H1 (cell line): Measurements from ENCODE around the gene PAX3. TPM values are rescaled to one million over a fixed set of nuclear protein-coding genes. Genes with fewer than 3 reads are reported as not detected.

Experiments
- CTCF ChIA-PET: fragments of 300-600 bp; sonication (Branson Sonifier 250); formaldehyde crosslinking; loops from one replicate; lab custom pipeline; 2021; ENCODE audit not compliant: partially characterized antibody; lab: Charles Lee
- POLR2A ChIA-PET: fragments of 300-600 bp; sonication (Branson Sonifier 250); formaldehyde crosslinking; loops from one replicate; lab custom pipeline; 2021; ENCODE audit warnings: inconsistent platforms; ENCODE audit not compliant: partially characterized antibody; lab: Charles Lee
- DNase-seq, 2 experiments: peaks; one replicate each; pipeline versions ENCODE4 v3.0.0 to v3.0.0-alpha.2; 2010 to 2022; ENCODE audit warnings: low spot score in 2 of 2, low read depth in 1 of 2, mixed read lengths in 1 of 2
- FAIRE-seq: peaks from 2 replicates; lab custom pipeline; 2011; peaks lifted over from hg19 to GRCh38; lab: Jason Lieb, UNC
- H2AFZ ChIP-seq: 2 replicates; pipeline ENCODE4 v1.8.1; 2012; ENCODE audit warnings: low read length, inconsistent platforms
- H2AK5ac ChIP-seq: 2 replicates; pipeline ENCODE4 v1.6.1; 2013; ENCODE audit warnings: low read depth, low read length
- H2BK120ac ChIP-seq: replicated peaks from 2 replicates; pipeline ENCODE3; 2013; ENCODE audit warnings: low read depth, low read length, inconsistent platforms
- H2BK12ac ChIP-seq: 2 replicates; pipeline ENCODE4 v1.6.1; 2013; ENCODE audit warnings: low read depth, low read length
- H2BK15ac ChIP-seq: 2 replicates; pipeline ENCODE4 v1.6.1; 2013; ENCODE audit warnings: low read length
- H2BK20ac ChIP-seq: 2 replicates; pipeline ENCODE4 v1.6.1; 2013; ENCODE audit warnings: low read length
- H2BK5ac ChIP-seq: 2 replicates; pipeline ENCODE4 v1.6.1; 2013; ENCODE audit warnings: low read depth, low read length
- H3K14ac ChIP-seq: 2 replicates; pipeline ENCODE4 v1.6.1; 2013; ENCODE audit warnings: inconsistent platforms; ENCODE audit not compliant: insufficient read length
- H3K18ac ChIP-seq: 2 replicates; pipeline ENCODE4 v1.6.1; 2013; ENCODE audit warnings: low read length; ENCODE audit errors: extremely low read depth
- H3K23ac ChIP-seq: 2 replicates; pipeline ENCODE4 v1.6.1; 2013; ENCODE audit warnings: inconsistent platforms; ENCODE audit not compliant: insufficient read length
- H3K23me2 ChIP-seq: 2 replicates; pipeline ENCODE4 v1.6.1; 2013; ENCODE audit warnings: low read depth, low read length
- H3K27ac ChIP-seq: 2 replicates; pipeline ENCODE4 v1.6.1; 2011; ENCODE audit warnings: low read depth, low read length, inconsistent platforms
- H3K27me3 ChIP-seq, 4 experiments: replicated peaks in 1 of 4; 1 replicate in 1 of 4; 2 replicates in 3 of 4; pipeline versions ENCODE4 v1.6.1 to v1.8.1; 2011 to 2013; ENCODE audit warnings: low read length in 3 of 4, mild to moderate bottlenecking in 3 of 4, inconsistent platforms in 2 of 4, mixed read lengths in 2 of 4, moderate library complexity in 1 of 4; ENCODE audit not compliant: control insufficient read depth in 3 of 4, insufficient read depth in 3 of 4; ENCODE audit errors: extremely low read depth in 1 of 4
- H3K36me3 ChIP-seq, 4 experiments: 2 replicates each; pipeline versions ENCODE4 v1.6.1 to v1.8.1; 2011 to 2013; ENCODE audit warnings: mild to moderate bottlenecking in 4 of 4, low read length in 3 of 4, moderate library complexity in 2 of 4, control low read depth in 1 of 4, inconsistent platforms in 1 of 4; ENCODE audit not compliant: insufficient read depth in 4 of 4, control insufficient read depth in 2 of 4
- H3K4ac ChIP-seq: replicated peaks from 2 replicates; pipeline ENCODE3; 2013; ENCODE audit warnings: low read length, low read depth, mixed read lengths, inconsistent platforms; ENCODE audit not compliant: insufficient read length
- H3K4me1 ChIP-seq, 4 experiments: replicated peaks in 1 of 4; 1 replicate in 1 of 4; 2 replicates in 3 of 4; pipeline versions ENCODE4 v1.6.1 to v1.8.1; 2011 to 2013; ENCODE audit warnings: low read length in 3 of 4, inconsistent platforms in 2 of 4, mixed read lengths in 1 of 4; ENCODE audit not compliant: insufficient read depth in 4 of 4, control insufficient read depth in 3 of 4
- H3K4me2 ChIP-seq, 2 experiments: 2 replicates each; pipeline versions ENCODE4 v1.6.1 to v1.8.1; 2011 to 2013; ENCODE audit warnings: low read depth in 2 of 2, low read length in 2 of 2, control low read depth in 1 of 2, inconsistent platforms in 1 of 2, mild to moderate bottlenecking in 1 of 2; ENCODE audit not compliant: insufficient read depth in 1 of 2
- H3K4me3 ChIP-seq, 4 experiments: fragments of 200-600, 300-600 bp in 1 of 4; sonication (generic), shearing (Covaris generic), sonication (Bioruptor Twin) in 1 of 4; 2 replicates each; pipeline versions ENCODE4 v1.5.1 to v1.8.1; 2011 to 2016; ENCODE audit warnings: low read length in 4 of 4, low read depth in 3 of 4, control low read depth in 2 of 4, inconsistent platforms in 2 of 4, mild to moderate bottlenecking in 2 of 4, mixed read lengths in 1 of 4, moderate library complexity in 1 of 4; ENCODE audit not compliant: insufficient read depth in 2 of 4; ENCODE audit errors: extremely low read depth in 1 of 4
- H3K56ac ChIP-seq: replicated peaks from 2 replicates; pipeline ENCODE3; 2013; ENCODE audit warnings: low read depth, mild to moderate bottlenecking, mixed read lengths, low read length, inconsistent platforms; ENCODE audit not compliant: insufficient read length
- H3K79me1 ChIP-seq: 2 replicates; pipeline ENCODE4 v1.6.1; 2013; ENCODE audit warnings: low read depth, low read length, control low read depth
- H3K79me2 ChIP-seq, 2 experiments: 2 replicates each; pipeline versions ENCODE4 v1.6.1 to v1.8.1; 2012 to 2013; ENCODE audit warnings: low read length in 2 of 2, mild to moderate bottlenecking in 2 of 2, inconsistent platforms in 1 of 2; ENCODE audit not compliant: insufficient read depth in 2 of 2, control insufficient read depth in 1 of 2
- H3K9ac ChIP-seq, 4 experiments: replicated peaks in 1 of 4; 1 replicate in 1 of 4; 2 replicates in 3 of 4; pipeline versions ENCODE4 v1.6.1 to v1.8.1; 2011 to 2013; ENCODE audit warnings: low read depth in 3 of 4, low read length in 3 of 4, control low read depth in 2 of 4, mild to moderate bottlenecking in 2 of 4, moderate library complexity in 2 of 4, inconsistent platforms in 1 of 4; ENCODE audit errors: extremely low read depth in 1 of 4
- H3K9me3 ChIP-seq, 2 experiments: 2 replicates each; pipeline versions ENCODE4 v1.6.1 to v1.8.1; 2012 to 2013; ENCODE audit warnings: mild to moderate bottlenecking in 2 of 2, moderate library complexity in 2 of 2, control low read depth in 1 of 2, inconsistent platforms in 1 of 2, low read depth in 1 of 2, low read length in 1 of 2, mixed read lengths in 1 of 2; ENCODE audit not compliant: insufficient read depth in 2 of 2
- H4K20me1 ChIP-seq, 2 experiments: replicated peaks in 1 of 2; 2 replicates each; pipeline versions ENCODE3 to v1.8.1; 2011 to 2013; ENCODE audit warnings: inconsistent platforms in 2 of 2, low read length in 2 of 2, mild to moderate bottlenecking in 1 of 2; ENCODE audit not compliant: insufficient read depth in 2 of 2, control insufficient read depth in 1 of 2
- H4K5ac ChIP-seq: 2 replicates; pipeline ENCODE4 v1.6.1; 2013; ENCODE audit warnings: low read length, low read depth, mixed read lengths, inconsistent platforms; ENCODE audit not compliant: insufficient read length
- H4K8ac ChIP-seq: 2 replicates; pipeline ENCODE4 v1.8.0; 2013; ENCODE audit warnings: mild to moderate bottlenecking, moderate library complexity, low read length, inconsistent platforms; ENCODE audit not compliant: insufficient read depth; ENCODE audit errors: extremely low read depth
- H4K91ac ChIP-seq: replicated peaks from 2 replicates; pipeline ENCODE3; 2013; ENCODE audit warnings: low read length, mixed read lengths, inconsistent platforms; ENCODE audit not compliant: insufficient read length
- CBX5 ChIP-seq: fragments of 300-800, 300-1000 bp; sonication (generic); IDR thresholded peaks from 2 replicates; pipeline ENCODE4 v1.7.1; 2016; ENCODE audit warnings: antibody characterized with exemption, low read length, low read depth
- PHF8 ChIP-seq: fragments of 200-600 bp; sonication (generic); conservative IDR thresholded peaks from 2 replicates; pipeline ENCODE4 v1.7.1; 2012; ENCODE audit warnings: low read depth, mild to moderate bottlenecking, inconsistent platforms, low read length, moderate library complexity
- RFX5 ChIP-seq: IDR thresholded peaks from 2 replicates; pipeline ENCODE4 v1.6.1; 2011; ENCODE audit warnings: low read depth, low read length, improper control_type of control experiment, borderline replicate concordance
- SAP30 ChIP-seq: fragments of 300-600 bp; sonication (generic); IDR thresholded peaks from 2 replicates; pipeline ENCODE4 v1.7.1; 2012; ENCODE audit warnings: low read length, moderate library complexity, mild to moderate bottlenecking, inconsistent platforms; ENCODE audit not compliant: insufficient read depth, insufficient replicate concordance
- SP1 ChIP-seq: IDR thresholded peaks from 2 replicates; pipeline ENCODE4 v1.6.1; 2011; ENCODE audit warnings: low read depth, low read length
- WGBS, 2 experiments: shearing (Covaris generic) in 1 of 2; methylation state at CpG; one replicate each; pipeline versions ENCODE4 v1.1.6 to v1.1.7; 2013 to 2015; ENCODE audit warnings: low lambda C conversion rate in 2 of 2, mixed read lengths in 2 of 2, inconsistent platforms in 1 of 2, low coverage in 1 of 2, missing lambda C conversion rate in 1 of 2; ENCODE audit not compliant: insufficient replicate concordance in 2 of 2, insufficient coverage in 1 of 2, insufficient read length in 1 of 2; ENCODE audit errors: extremely low coverage in 1 of 2, missing lambda C conversion rate in 1 of 2; 5-methylcytosine and 5-hydroxymethylcytosine counted together
- polyA plus RNA-seq, 7 experiments: library from polyadenylated mRNA; depleted of rRNA in 3 of 7; stranded (reverse) in 5 of 7; unstranded in 2 of 7; fragments of >200 nt in 5 of 7; fragments of 200-250 nt in 2 of 7; gene quantifications; 1 replicate in 5 of 7; 2 replicates in 1 of 7; 4 replicates in 1 of 7; pipeline versions ENCODE4 v1.2.1 to v1.2.3, GENCODE V29; 2011 to 2013; ENCODE audit warnings: missing spikeins in 2 of 7, mixed read lengths in 2 of 7
- total RNA-seq: library from RNA; stranded (reverse); fragmentation: NEBNext Ultra II Directional; extraction: Animal tissue kit (Norgen Biotek cat#: 25700); gene quantifications from 2 replicates; pipeline ENCODE4 v1.2.1, GENCODE V29; 2021
- TF ChIP-seq, protein P1 (sequence below): IDR thresholded peaks from 2 replicates; pipeline ENCODE4 v1.6.1; 2012; ENCODE audit warnings: low read length, inconsistent platforms
- TF ChIP-seq, protein P2 (sequence below): IDR thresholded peaks from 2 replicates; pipeline ENCODE4 v1.6.1; 2012; ENCODE audit warnings: inconsistent platforms
- TF ChIP-seq, protein P3 (sequence below), 3 experiments: IDR thresholded peaks; 1 replicate in 2 of 3; 2 replicates in 1 of 3; pipeline versions ENCODE4 v1.5.1 to v1.6.1; 2011; ENCODE audit warnings: low read length in 3 of 3, mild to moderate bottlenecking in 3 of 3, inconsistent platforms in 2 of 3, low read depth in 1 of 3, moderate library complexity in 1 of 3; ENCODE audit not compliant: insufficient read depth in 1 of 3; ENCODE audit errors: control extremely low read depth in 1 of 3

The PAX3 gene
- total and polyA plus RNA-seq, 2 of the 8 experiments (the other 6 are each of a cell fraction or from before 2014, with no cell fraction given) = 0.33 TPM; not detected in 1

DNA sequence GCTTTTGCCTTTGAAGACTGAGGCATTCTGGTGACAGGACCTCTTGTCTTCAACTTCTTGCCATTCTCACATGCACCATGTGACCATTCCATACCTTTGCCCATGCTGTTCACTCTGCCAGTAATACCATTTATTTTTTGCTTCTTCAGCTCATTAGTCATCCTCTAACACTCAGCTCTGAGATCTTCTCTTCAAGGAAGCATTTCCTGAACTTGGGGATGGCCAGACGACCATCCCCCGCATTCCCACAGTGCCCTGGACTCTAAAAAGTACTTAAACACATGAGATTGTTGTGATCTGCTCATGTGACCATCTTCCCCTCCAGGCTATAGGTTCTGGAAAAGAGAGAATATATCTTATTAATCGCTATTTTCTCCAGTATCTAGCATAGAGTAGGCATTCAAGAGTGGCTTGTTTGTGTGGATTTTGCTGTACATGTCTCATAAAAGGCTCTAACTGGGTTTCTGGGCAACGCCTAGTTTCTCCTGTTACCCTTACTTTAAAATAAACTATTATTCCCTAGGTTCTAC is 33.9 kb downstream of the PAX3 start:
- Histone ChIP-seq H3K4me3 (no peak overlapping the region), H3K56ac (no peak overlapping the region), H4K20me1 (no peaks in the 10 kb centered on the region), H3K18ac (no peak overlapping the region), H2AK5ac (no peak overlapping the region), H3K4me1 (peaks cover 5 to 14% (median 10%) of the 10 kb centered on the region in 4 experiments; a peak in 5 of 7 replicates), H3K4ac (no peak overlapping the region), H2BK15ac (no peak overlapping the region), H3K79me1 (no peaks in the 10 kb centered on the region), H3K23me2 (no peaks in the 10 kb centered on the region), H2BK12ac (no peak overlapping the region), H3K36me3 (no peaks in the 10 kb centered on the region), H3K23ac (no peak overlapping the region), H4K5ac (no peak overlapping the region), H2BK20ac (no peak overlapping the region), H2BK120ac (no peak overlapping the region), H3K27ac (no peak overlapping the region), H3K9me3 (no peaks in the 10 kb centered on the region), H2AFZ (no peak overlapping the region), H3K27me3 (peaks cover under 1 to 9% (median 5%) of the 10 kb centered on the region in 4 experiments; a peak in 5 of 7 replicates), H4K91ac (no peak overlapping the region), H4K8ac (no peak overlapping the region), H3K79me2 (no peaks in the 10 kb centered on the region), H2BK5ac (no peak overlapping the region), H3K9ac (no peak overlapping the region), H3K4me2 (no peak overlapping the region), H3K14ac (no peak overlapping the region)
- no peak for DNase-seq
- FAIRE-seq = no peak
- ChIA-PET CTCF (interaction anchor here (0.6 kb wide), 1 partner anchor 72 kb away, joined by 3 read pairs; no protein-coding TSS in a partner anchor), POLR2A (no interaction called here)
- 95% methylated on average over 4 of the region's 4 CpGs; no CpG with 5 or more reads in 1 of the 2 experiments for whole genome bisulfite sequencing, 2 experiments
- TF ChIP-seq, protein P1, sequence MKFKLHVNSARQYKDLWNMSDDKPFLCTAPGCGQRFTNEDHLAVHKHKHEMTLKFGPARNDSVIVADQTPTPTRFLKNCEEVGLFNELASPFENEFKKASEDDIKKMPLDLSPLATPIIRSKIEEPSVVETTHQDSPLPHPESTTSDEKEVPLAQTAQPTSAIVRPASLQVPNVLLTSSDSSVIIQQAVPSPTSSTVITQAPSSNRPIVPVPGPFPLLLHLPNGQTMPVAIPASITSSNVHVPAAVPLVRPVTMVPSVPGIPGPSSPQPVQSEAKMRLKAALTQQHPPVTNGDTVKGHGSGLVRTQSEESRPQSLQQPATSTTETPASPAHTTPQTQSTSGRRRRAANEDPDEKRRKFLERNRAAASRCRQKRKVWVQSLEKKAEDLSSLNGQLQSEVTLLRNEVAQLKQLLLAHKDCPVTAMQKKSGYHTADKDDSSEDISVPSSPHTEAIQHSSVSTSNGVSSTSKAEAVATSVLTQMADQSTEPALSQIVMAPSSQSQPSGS = no peak
- TF ChIP-seq SAP30 (no peak), PHF8 (no peak), SP1 (no peak), RFX5 (no peak), CBX5 (no peak)
- TF ChIP-seq, protein P2, sequence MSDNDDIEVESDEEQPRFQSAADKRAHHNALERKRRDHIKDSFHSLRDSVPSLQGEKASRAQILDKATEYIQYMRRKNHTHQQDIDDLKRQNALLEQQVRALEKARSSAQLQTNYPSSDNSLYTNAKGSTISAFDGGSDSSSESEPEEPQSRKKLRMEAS = no peak
- TF ChIP-seq, protein P3, sequence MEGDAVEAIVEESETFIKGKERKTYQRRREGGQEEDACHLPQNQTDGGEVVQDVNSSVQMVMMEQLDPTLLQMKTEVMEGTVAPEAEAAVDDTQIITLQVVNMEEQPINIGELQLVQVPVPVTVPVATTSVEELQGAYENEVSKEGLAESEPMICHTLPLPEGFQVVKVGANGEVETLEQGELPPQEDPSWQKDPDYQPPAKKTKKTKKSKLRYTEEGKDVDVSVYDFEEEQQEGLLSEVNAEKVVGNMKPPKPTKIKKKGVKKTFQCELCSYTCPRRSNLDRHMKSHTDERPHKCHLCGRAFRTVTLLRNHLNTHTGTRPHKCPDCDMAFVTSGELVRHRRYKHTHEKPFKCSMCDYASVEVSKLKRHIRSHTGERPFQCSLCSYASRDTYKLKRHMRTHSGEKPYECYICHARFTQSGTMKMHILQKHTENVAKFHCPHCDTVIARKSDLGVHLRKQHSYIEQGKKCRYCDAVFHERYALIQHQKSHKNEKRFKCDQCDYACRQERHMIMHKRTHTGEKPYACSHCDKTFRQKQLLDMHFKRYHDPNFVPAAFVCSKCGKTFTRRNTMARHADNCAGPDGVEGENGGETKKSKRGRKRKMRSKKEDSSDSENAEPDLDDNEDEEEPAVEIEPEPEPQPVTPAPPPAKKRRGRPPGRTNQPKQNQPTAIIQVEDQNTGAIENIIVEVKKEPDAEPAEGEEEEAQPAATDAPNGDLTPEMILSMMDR (IDR thresholded peaks at IDR 0.05; ENCODE audit: control extremely low read depth in 1 of 3, insufficient read depth in 1 of 3, low read depth in 1 of 3, low read length in 3 of 3) = no peak
